HG03097 (cell line): ENCODE results near the gene CLEC18B.
"Not testable (repeated sequence)": the region's sequence is repeated elsewhere in the genome, so short reads cannot be mapped to it uniquely, and the experiment has no call there.

Experiments used
- ATAC-seq: cut with Tn5 transposase; IDR thresholded peaks from one replicate; pipeline ENCODE4 v1.9.1; 2021; ENCODE audit not compliant: unreplicated experiment, low FRiP score

Gene CLEC18B

GRCh38 chr16:74446866-74447265 is 25.6 kb upstream of the CLEC18B start:
- ATAC-seq = no peak

- not testable (repeated sequence) for ATAC-seq
These were observed 22.5 kb upstream of the CLEC18B start for GRCh38 chr16:74443624-74444346.

- no peak for ATAC-seq
These were observed 18.4 kb upstream of the CLEC18B start for GRCh38 chr16:74439685-74440084.

- ATAC-seq = no peak
These were observed 17.3 kb upstream of the CLEC18B start for GRCh38 chr16:74438492-74438979.

- ATAC-seq = no peak
These were observed 10.2 kb upstream of the CLEC18B start for GRCh38 chr16:74431516-74431915.

- not testable (repeated sequence) for ATAC-seq
These were observed 8.9 kb upstream of the CLEC18B start for GRCh38 chr16:74430036-74430712.

- not testable (repeated sequence) for ATAC-seq
These were observed 7.2 kb upstream of the CLEC18B start for GRCh38 chr16:74428493-74428892.

GRCh38 chr16:74425751-74426150 is 4.5 kb upstream of the CLEC18B start:
- ATAC-seq = not testable (repeated sequence)

GRCh38 chr16:74423721-74424120 is 2.4 kb upstream of the CLEC18B start:
- not testable (repeated sequence) for ATAC-seq

GRCh38 chr16:74422086-74422485 is 808 bp upstream of the CLEC18B start:
- not testable (repeated sequence) for ATAC-seq

GRCh38 chr16:74421482-74421785 is 156 bp upstream of the CLEC18B start:
- ATAC-seq = not testable (repeated sequence)

- ATAC-seq = not testable (repeated sequence)
These were observed 1.5 kb downstream of the CLEC18B start for GRCh38 chr16:74419811-74420210.

GRCh38 chr16:74417897-74418296 is 3.4 kb downstream of the CLEC18B start:
- not testable (repeated sequence) for ATAC-seq

GRCh38 chr16:74413920-74414319 is 7.4 kb downstream of the CLEC18B start:
- ATAC-seq = not testable (repeated sequence)

GRCh38 chr16:74413485-74413884 is 7.8 kb downstream of the CLEC18B start:
- ATAC-seq = not testable (repeated sequence)

- not testable (repeated sequence) for ATAC-seq
These were observed 8.4 kb downstream of the CLEC18B start for GRCh38 chr16:74412775-74413390.

GRCh38 chr16:74412138-74412774 is 9.0 kb downstream of the CLEC18B start:
- ATAC-seq = not testable (repeated sequence)

- not testable (repeated sequence) for ATAC-seq
These were observed 10.3 kb downstream of the CLEC18B start for GRCh38 chr16:74410981-74411380.

- ATAC-seq = not testable (repeated sequence)
These were observed 11.0 kb downstream of the CLEC18B start for GRCh38 chr16:74410057-74410957.
